ENCODE measurements around the gene ASMT. TPM values are rescaled to one million over a fixed set of nuclear protein-coding genes. Genes with fewer than 3 reads are reported as not detected.

The ASMT gene
- total and polyA plus RNA-seq, 2 of the 4 experiments (the other 2 are of a cell fraction), result not detected

GRCh38 chrX:1612641-1613286 is 2.1 kb upstream of the ASMT start:
- DNase-seq, result no peak
- TF ChIP-seq, protein P1, sequence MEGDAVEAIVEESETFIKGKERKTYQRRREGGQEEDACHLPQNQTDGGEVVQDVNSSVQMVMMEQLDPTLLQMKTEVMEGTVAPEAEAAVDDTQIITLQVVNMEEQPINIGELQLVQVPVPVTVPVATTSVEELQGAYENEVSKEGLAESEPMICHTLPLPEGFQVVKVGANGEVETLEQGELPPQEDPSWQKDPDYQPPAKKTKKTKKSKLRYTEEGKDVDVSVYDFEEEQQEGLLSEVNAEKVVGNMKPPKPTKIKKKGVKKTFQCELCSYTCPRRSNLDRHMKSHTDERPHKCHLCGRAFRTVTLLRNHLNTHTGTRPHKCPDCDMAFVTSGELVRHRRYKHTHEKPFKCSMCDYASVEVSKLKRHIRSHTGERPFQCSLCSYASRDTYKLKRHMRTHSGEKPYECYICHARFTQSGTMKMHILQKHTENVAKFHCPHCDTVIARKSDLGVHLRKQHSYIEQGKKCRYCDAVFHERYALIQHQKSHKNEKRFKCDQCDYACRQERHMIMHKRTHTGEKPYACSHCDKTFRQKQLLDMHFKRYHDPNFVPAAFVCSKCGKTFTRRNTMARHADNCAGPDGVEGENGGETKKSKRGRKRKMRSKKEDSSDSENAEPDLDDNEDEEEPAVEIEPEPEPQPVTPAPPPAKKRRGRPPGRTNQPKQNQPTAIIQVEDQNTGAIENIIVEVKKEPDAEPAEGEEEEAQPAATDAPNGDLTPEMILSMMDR (conservative IDR thresholded peaks at IDR 0.05; ENCODE audit: low read depth, low read length), result no peak
- TF ChIP-seq RAD21 (IDR thresholded peaks at IDR 0.05; ENCODE audit: low read length), result no peak
- no peak for TF ChIP-seq BHLHE40 (IDR thresholded peaks at IDR 0.05; ENCODE audit: low read depth, low read length)
- no peak for TF ChIP-seq POLR2A (IDR thresholded peaks at IDR 0.05; ENCODE audit: low read depth, low read length)
- no peak for TF ChIP-seq MXI1 (IDR thresholded peaks at IDR 0.05; ENCODE audit: borderline replicate concordance, low read depth, low read length)
- TF ChIP-seq, protein P2, sequence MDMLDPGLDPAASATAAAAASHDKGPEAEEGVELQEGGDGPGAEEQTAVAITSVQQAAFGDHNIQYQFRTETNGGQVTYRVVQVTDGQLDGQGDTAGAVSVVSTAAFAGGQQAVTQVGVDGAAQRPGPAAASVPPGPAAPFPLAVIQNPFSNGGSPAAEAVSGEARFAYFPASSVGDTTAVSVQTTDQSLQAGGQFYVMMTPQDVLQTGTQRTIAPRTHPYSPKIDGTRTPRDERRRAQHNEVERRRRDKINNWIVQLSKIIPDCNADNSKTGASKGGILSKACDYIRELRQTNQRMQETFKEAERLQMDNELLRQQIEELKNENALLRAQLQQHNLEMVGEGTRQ (IDR thresholded peaks at IDR 0.05; ENCODE audit: low read depth, low read length), result no peak
- no peak for TF ChIP-seq CHD1 (IDR thresholded peaks at IDR 0.05; ENCODE audit: low read depth, low read length)
- TF ChIP-seq RFX5 (IDR thresholded peaks at IDR 0.05; ENCODE audit: low read depth, low read length), result no peak
- no CpG with 5 or more reads among the region's 5 CpGs for WGBS, 2 experiments (ENCODE audit: extremely low coverage in 2 of 2, insufficient read length in 1 of 2)
- intact Hi-C loops (cut with micrococcal nuclease) (no loop called here), dilution Hi-C loops (cut with HindIII; ENCODE audit: low sequenced_read_pairs, unreplicated experiment) (no loop called here), in situ Hi-C loops (cut with MboI; ENCODE audit: low sequenced_read_pairs) (no loop called here)
- no peak overlapping the region for H3K4me3 ChIP-seq (ENCODE audit: insufficient read depth, low read depth, low read length)
- no peaks in the 10 kb centered on the region for H3K79me1 ChIP-seq (ENCODE audit: low read depth in 1 of 2, low read length in 2 of 2)
- POLR2A ChIA-PET (ENCODE audit: unreplicated experiment), result no interaction called here
- H3K27me3 ChIP-seq (ENCODE audit: control insufficient read depth, insufficient read depth, low read length), result no peaks in the 10 kb centered on the region
- H3K14ac ChIP-seq (replicated peaks; ENCODE audit: low read depth, low read length), result no peak overlapping the region
- no peak overlapping the region for H2BK5ac ChIP-seq (ENCODE audit: low read depth, low read length, poor library complexity, severe bottlenecking)
- no peaks in the 10 kb centered on the region for H3K4me1 ChIP-seq (ENCODE audit: control insufficient read depth, insufficient read depth, low read length)
- no peaks in the 10 kb centered on the region for H3K9me1 ChIP-seq (ENCODE audit: insufficient read depth, low read length)
- CTCF ChIA-PET, result no interaction called here
- H2BK20ac ChIP-seq (ENCODE audit: low read depth, low read length), result no peak overlapping the region
- no peak overlapping the region for H3K18ac ChIP-seq (ENCODE audit: low read depth, low read length)
- no peak overlapping the region for H2BK15ac ChIP-seq (ENCODE audit: low read depth, low read length)
- no peak overlapping the region for H3K4ac ChIP-seq (ENCODE audit: low read depth, low read length)
- H3K36me3 ChIP-seq (ENCODE audit: control insufficient read depth, insufficient read depth, low read length), result no peaks in the 10 kb centered on the region
- no peak overlapping the region for H3K27ac ChIP-seq (ENCODE audit: insufficient read depth, low read length)
- H4K91ac ChIP-seq (ENCODE audit: insufficient read depth, low read depth, low read length), result no peak overlapping the region
- H2AFZ ChIP-seq (replicated peaks; ENCODE audit: low read length, poor library complexity), result no peak overlapping the region
- no peak overlapping the region for H3K9ac ChIP-seq (ENCODE audit: low read depth, low read length)
- no peak overlapping the region for H2BK120ac ChIP-seq (ENCODE audit: low read depth, low read length)
- H2AK9ac ChIP-seq (replicated peaks; ENCODE audit: low read depth, low read length, poor library complexity), result no peak overlapping the region
- H2AK5ac ChIP-seq (ENCODE audit: low read depth, low read length), result no peak overlapping the region
- H4K8ac ChIP-seq (ENCODE audit: low read depth in 2 of 2, low read length in 2 of 2), result no peak overlapping the region
- H4K5ac ChIP-seq (ENCODE audit: low read depth, low read length), result no peak overlapping the region
- ATAC-seq (ENCODE audit: low read depth), result no peak
- no peaks in the 10 kb centered on the region for H3K9me3 ChIP-seq (ENCODE audit: control insufficient read depth, insufficient read depth, low read length)
- H3K23ac ChIP-seq (ENCODE audit: low read depth, low read length), result no peak overlapping the region
- no peak overlapping the region for H3K4me2 ChIP-seq (ENCODE audit: low read depth, low read length)
- H3K56ac ChIP-seq (ENCODE audit: extremely low read depth, insufficient read depth, low read length), result no peak overlapping the region
- H4K20me1 ChIP-seq (ENCODE audit: insufficient read depth, low read length), result no peaks in the 10 kb centered on the region
- BruUV-seq (replicated peaks), result no TSS peak

Data from IMR-90 (cell line).